HG02588 (cell line): ENCODE results near the gene PHIP.

Experiments
- ATAC-seq: cut with Tn5 transposase; IDR thresholded peaks from one replicate; pipeline ENCODE4 v1.9.1; 2021; ENCODE audit warnings: mild to moderate bottlenecking, moderate library complexity; ENCODE audit not compliant: unreplicated experiment

PHIP gene

GRCh38 chr6:79011940-79012339 is 66.1 kb downstream of the PHIP start:
- ATAC-seq = no peak

- ATAC-seq = no peak
These were observed 67.6 kb downstream of the PHIP start for GRCh38 chr6:79010422-79010821.

GRCh38 chr6:79009819-79010218 is 68.2 kb downstream of the PHIP start:
- ATAC-seq = no peak

GRCh38 chr6:79005497-79005896 is 72.6 kb downstream of the PHIP start:
- ATAC-seq = no peak

- no peak for ATAC-seq
These were observed 73.0 kb downstream of the PHIP start for GRCh38 chr6:79005024-79005423.

GRCh38 chr6:79004239-79004638 is 73.8 kb downstream of the PHIP start:
- ATAC-seq = no peak

- no peak for ATAC-seq
These were observed 76.6 kb downstream of the PHIP start for GRCh38 chr6:79001415-79001814.

- ATAC-seq = no peak
These were observed 78.3 kb downstream of the PHIP start for GRCh38 chr6:78999737-79000136.

GRCh38 chr6:78995946-78996345 is 82.1 kb downstream of the PHIP start:
- ATAC-seq = no peak

GRCh38 chr6:78995346-78995745 is 82.7 kb downstream of the PHIP start:
- ATAC-seq = no peak

GRCh38 chr6:78993955-78994354 is 84.1 kb downstream of the PHIP start:
- ATAC-seq = no peak

GRCh38 chr6:78989191-78989590 is 88.9 kb downstream of the PHIP start:
- no peak for ATAC-seq

GRCh38 chr6:78986161-78986560 is 91.9 kb downstream of the PHIP start:
- ATAC-seq = no peak

GRCh38 chr6:78984225-78984950 is 93.7 kb downstream of the PHIP start:
- ATAC-seq = no peak

- no peak for ATAC-seq
These were observed 110.9 kb downstream of the PHIP start for GRCh38 chr6:78967191-78967590.

GRCh38 chr6:78966542-78966941 is 111.5 kb downstream of the PHIP start:
- ATAC-seq = no peak

- ATAC-seq = no peak
These were observed 115.6 kb downstream of the PHIP start for GRCh38 chr6:78962448-78962847.

- ATAC-seq = no peak
These were observed 123.3 kb downstream of the PHIP start for GRCh38 chr6:78954740-78955139.

GRCh38 chr6:78953798-78954197 is 124.3 kb downstream of the PHIP start:
- ATAC-seq = no peak

GRCh38 chr6:78952362-78952761 is 125.7 kb downstream of the PHIP start:
- no peak for ATAC-seq

- no peak for ATAC-seq
These were observed 129.3 kb downstream of the PHIP start for GRCh38 chr6:78948785-78949184.

GRCh38 chr6:78947962-78948361 is 130.1 kb downstream of the PHIP start:
- no peak for ATAC-seq

GRCh38 chr6:78947529-78947928 is 130.5 kb downstream of the PHIP start:
- ATAC-seq = no peak
